IMR-90 (cell line): Measurements from ENCODE around the gene GADL1. TPM values are rescaled to one million over a fixed set of nuclear protein-coding genes. Genes with fewer than 3 reads are reported as not detected.

Experiments
- ATAC-seq: fragments of 200-7000 bp; cut with Tn5 transposase; 2 replicates; pipeline ENCODE4 v1.9.1; 2020; ENCODE audit warnings: low read depth, mild to moderate bottlenecking, moderate library complexity
- BruUV-seq: library from RNA; stranded (reverse); fragments of 400-500 nt; replicated peaks from 2 replicates; lab custom pipeline; 2021; lab: Mats Ljungman, UMichigan
- CTCF ChIA-PET: fragments of 300-600 bp; formaldehyde crosslinking; extraction: SDS; loops from one replicate; lab custom pipeline; 2021; ENCODE audit warnings: antibody characterized with exemption; lab: Yijun Ruan, JAX
- POLR2A ChIA-PET: fragments of 300-600 bp; sonication (Branson Sonifier 250); formaldehyde crosslinking; loops from one replicate; lab custom pipeline; 2022; ENCODE audit warnings: antibody characterized with exemption; ENCODE audit not compliant: unreplicated experiment; lab: Charles Lee
- DNase-seq: peaks from one replicate; pipeline ENCODE4 v3.0.0; 2013
- H2AFZ ChIP-seq: replicated peaks from 2 replicates; pipeline ENCODE3; 2013; ENCODE audit warnings: low read length, mild to moderate bottlenecking; ENCODE audit not compliant: poor library complexity
- H2AK5ac ChIP-seq: 2 replicates; pipeline ENCODE4 v1.6.1; 2013; ENCODE audit warnings: low read depth, low read length, inconsistent platforms
- H2AK9ac ChIP-seq: replicated peaks from 2 replicates; pipeline ENCODE3; 2013; ENCODE audit warnings: mild to moderate bottlenecking, low read depth, low read length, moderate library complexity; ENCODE audit not compliant: poor library complexity
- H2BK120ac ChIP-seq: 2 replicates; pipeline ENCODE4 v1.6.1; 2013; ENCODE audit warnings: low read depth, low read length, inconsistent platforms
- H2BK15ac ChIP-seq: 3 replicates; pipeline ENCODE4 v1.6.1; 2013; ENCODE audit warnings: low read depth, low read length, inconsistent platforms
- H2BK20ac ChIP-seq: 2 replicates; pipeline ENCODE4 v1.6.1; 2013; ENCODE audit warnings: low read depth, mild to moderate bottlenecking, inconsistent platforms, low read length, moderate library complexity
- H2BK5ac ChIP-seq: 2 replicates; pipeline ENCODE4 v1.6.1; 2013; ENCODE audit warnings: mild to moderate bottlenecking, low read depth, low read length, inconsistent platforms; ENCODE audit not compliant: poor library complexity, severe bottlenecking
- H3K14ac ChIP-seq: replicated peaks from 2 replicates; pipeline ENCODE4 v1.6.1; 2013; ENCODE audit warnings: low read depth, low read length, inconsistent platforms
- H3K18ac ChIP-seq: 2 replicates; pipeline ENCODE4 v1.6.1; 2013; ENCODE audit warnings: low read depth, low read length, control low read depth
- H3K23ac ChIP-seq: 2 replicates; pipeline ENCODE4 v1.6.1; 2013; ENCODE audit warnings: low read depth, low read length, inconsistent platforms
- H3K27ac ChIP-seq: 2 replicates; pipeline ENCODE4 v1.5.1; 2013; ENCODE audit warnings: mild to moderate bottlenecking, control low read depth, low read length; ENCODE audit not compliant: insufficient read depth
- H3K27me3 ChIP-seq: 2 replicates; pipeline ENCODE4 v1.6.1; 2013; ENCODE audit warnings: low read length; ENCODE audit not compliant: control insufficient read depth, insufficient read depth
- H3K36me3 ChIP-seq: 2 replicates; pipeline ENCODE4 v1.6.1; 2013; ENCODE audit warnings: low read length, mixed read lengths; ENCODE audit not compliant: control insufficient read depth, insufficient read depth
- H3K4ac ChIP-seq: 2 replicates; pipeline ENCODE4 v1.6.1; 2013; ENCODE audit warnings: low read depth, low read length, inconsistent platforms
- H3K4me1 ChIP-seq: 2 replicates; pipeline ENCODE4 v1.6.1; 2013; ENCODE audit warnings: low read length, mixed read lengths; ENCODE audit not compliant: control insufficient read depth, insufficient read depth
- H3K4me2 ChIP-seq: 2 replicates; pipeline ENCODE4 v1.6.1; 2013; ENCODE audit warnings: low read depth, mild to moderate bottlenecking, control low read depth, low read length, moderate library complexity
- H3K4me3 ChIP-seq: 2 replicates; pipeline ENCODE4 v1.5.1; 2013; ENCODE audit warnings: low read depth, mild to moderate bottlenecking, control low read depth, low read length, moderate library complexity; ENCODE audit not compliant: insufficient read depth
- H3K56ac ChIP-seq: 2 replicates; pipeline ENCODE4 v1.6.1; 2013; ENCODE audit warnings: low read length, inconsistent platforms; ENCODE audit not compliant: insufficient read depth; ENCODE audit errors: extremely low read depth
- H3K79me1 ChIP-seq, 2 experiments: 2 replicates each; pipeline ENCODE4 v1.6.1; 2013; ENCODE audit warnings: low read length in 2 of 2, inconsistent platforms in 1 of 2, low read depth in 1 of 2
- H3K9ac ChIP-seq: 2 replicates; pipeline ENCODE4 v1.6.1; 2013; ENCODE audit warnings: low read depth, low read length, control low read depth
- H3K9me1 ChIP-seq: 2 replicates; pipeline ENCODE4 v1.6.1; 2013; ENCODE audit warnings: low read length, inconsistent platforms; ENCODE audit not compliant: insufficient read depth
- H3K9me3 ChIP-seq: 2 replicates; pipeline ENCODE4 v1.6.1; 2013; ENCODE audit warnings: low read length; ENCODE audit not compliant: control insufficient read depth, insufficient read depth
- H4K20me1 ChIP-seq: 2 replicates; pipeline ENCODE4 v1.6.1; 2013; ENCODE audit warnings: low read length, inconsistent platforms; ENCODE audit not compliant: insufficient read depth
- H4K5ac ChIP-seq: 2 replicates; pipeline ENCODE4 v1.6.1; 2013; ENCODE audit warnings: mild to moderate bottlenecking, low read depth, low read length, control low read depth
- H4K8ac ChIP-seq, 2 experiments: 2 replicates each; pipeline ENCODE4 v1.6.1; 2013; ENCODE audit warnings: low read depth in 2 of 2, low read length in 2 of 2, control low read depth in 1 of 2, inconsistent platforms in 1 of 2
- H4K91ac ChIP-seq: 2 replicates; pipeline ENCODE4 v1.6.1; 2013; ENCODE audit warnings: low read depth, low read length, inconsistent platforms; ENCODE audit not compliant: insufficient read depth
- BHLHE40 ChIP-seq: fragments of 150-350 bp; IDR thresholded peaks from 2 replicates; pipeline ENCODE4 v1.6.1; 2016; ENCODE audit warnings: mild to moderate bottlenecking, low read depth, low read length
- CEBPB ChIP-seq: IDR thresholded peaks from 2 replicates; pipeline ENCODE4 v1.6.1; 2012; ENCODE audit warnings: low read depth, low read length, improper control_type of control experiment
- CHD1 ChIP-seq: IDR thresholded peaks from 2 replicates; pipeline ENCODE4 v1.6.1; 2012; ENCODE audit warnings: low read depth, low read length, improper control_type of control experiment
- FOS ChIP-seq: fragments of 150-350 bp; IDR thresholded peaks from 2 replicates; pipeline ENCODE4 v1.6.1; 2016; ENCODE audit warnings: low read depth, low read length
- MAFK ChIP-seq: IDR thresholded peaks from 2 replicates; pipeline ENCODE4 v1.6.1; 2012; ENCODE audit warnings: low read depth, low read length, improper control_type of control experiment
- MAZ ChIP-seq: IDR thresholded peaks from 2 replicates; pipeline ENCODE4 v1.6.1; 2012; ENCODE audit warnings: low read depth, mild to moderate bottlenecking, low read length, improper control_type of control experiment, moderate library complexity, borderline replicate concordance
- MXI1 ChIP-seq: IDR thresholded peaks from 2 replicates; pipeline ENCODE4 v1.6.1; 2012; ENCODE audit warnings: low read depth, mild to moderate bottlenecking, low read length, moderate library complexity, borderline replicate concordance
- NFE2L2 ChIP-seq: fragments of 150-350 bp; IDR thresholded peaks from 2 replicates; pipeline ENCODE4 v1.6.1; 2016; ENCODE audit warnings: low read depth, mild to moderate bottlenecking, low read length
- POLR2A ChIP-seq: IDR thresholded peaks from 2 replicates; pipeline ENCODE4 v1.6.1; 2012; ENCODE audit warnings: mild to moderate bottlenecking, low read depth, low read length
- RAD21 ChIP-seq: IDR thresholded peaks from 2 replicates; pipeline ENCODE4 v1.6.1; 2012; ENCODE audit warnings: low read length, improper control_type of control experiment
- RCOR1 ChIP-seq: IDR thresholded peaks from 2 replicates; pipeline ENCODE4 v1.6.1; 2012; ENCODE audit warnings: mild to moderate bottlenecking, low read length, improper control_type of control experiment; ENCODE audit not compliant: insufficient replicate concordance
- RFX5 ChIP-seq: IDR thresholded peaks from 2 replicates; pipeline ENCODE4 v1.8.0; 2012; ENCODE audit warnings: low read depth, mild to moderate bottlenecking, low read length, moderate library complexity
- SMC3 ChIP-seq: fragments of 150-350 bp; IDR thresholded peaks from 2 replicates; pipeline ENCODE4 v1.6.1; 2016; ENCODE audit warnings: low read depth, mild to moderate bottlenecking, antibody characterized with exemption, low read length, moderate library complexity
- USF2 ChIP-seq: fragments of 150-350 bp; IDR thresholded peaks from 2 replicates; pipeline ENCODE4 v1.6.1; 2017; ENCODE audit warnings: mild to moderate bottlenecking, antibody characterized with exemption, low read length, low read depth
- dilution Hi-C: fragments of 300-500 bp; cut with HindIII; formaldehyde crosslinking; loops from one replicate; pipeline ENCODE4 v1.14.3; 2018; ENCODE audit warnings: low sequenced_read_pairs; ENCODE audit not compliant: unreplicated experiment
- in situ Hi-C: fragments of 300-500 bp; cut with MboI; formaldehyde crosslinking; loops from 3 replicates; pipeline ENCODE4 v1.14.3; 2019; ENCODE audit warnings: low sequenced_read_pairs, inconsistent platforms, mixed read lengths
- intact Hi-C: fragments of 100-400 bp; cut with micrococcal nuclease; formaldehyde crosslinking; loops from 2 replicates; pipeline ENCODE4 v1.10.0; 2022
- polyA plus RNA-seq, 3 experiments: library from polyadenylated mRNA; depleted of rRNA; stranded (reverse); fragments of >200 nt; gene quantifications; 2 replicates each; pipeline ENCODE4 v1.2.3, GENCODE V29; 2012; ENCODE audit warnings: low replicate concordance in 1 of 3
- total RNA-seq: library from RNA; depleted of rRNA; stranded (reverse); fragments of >200 nt; gene quantifications from 2 replicates; pipeline ENCODE4 v1.2.3, GENCODE V29; 2012
- TF ChIP-seq, protein P1 (sequence below): conservative IDR thresholded peaks from 2 replicates; pipeline ENCODE4 v1.5.1; 2012; ENCODE audit warnings: mild to moderate bottlenecking, low read depth, low read length, improper control_type of control experiment
- TF ChIP-seq, protein P2 (sequence below): fragments of 150-350 bp; IDR thresholded peaks from 2 replicates; pipeline ENCODE4 v1.6.1; 2016; ENCODE audit warnings: low read depth, mild to moderate bottlenecking, low read length, moderate library complexity, borderline replicate concordance

The GADL1 gene
- total and polyA plus RNA-seq, 2 of the 4 experiments (the other 2 are of a cell fraction): not detected

GRCh38 chr3:30702038-30702827, 192.2 kb downstream of the GADL1 start:
- no TSS peak for BruUV-seq
- H3K36me3 ChIP-seq: no peaks in the 10 kb centered on the region

More at GRCh38 chr3:30702038-30702827, 192.2 kb downstream of the GADL1 start:
- Histone ChIP-seq H3K9me1 (no peaks in the 10 kb centered on the region), H3K4ac (no peak overlapping the region), H3K79me1 (no peaks in the 10 kb centered on the region), H2BK5ac (no peak overlapping the region), H4K20me1 (no peaks in the 10 kb centered on the region), H4K91ac (no peak overlapping the region), H3K4me1 (no peaks in the 10 kb centered on the region), H3K27me3 (no peaks in the 10 kb centered on the region), H2AK9ac (no peak overlapping the region), H3K14ac (no peak overlapping the region), H2BK15ac (no peak overlapping the region), H3K9me3 (peaks cover 6% of the 10 kb centered on the region), H4K8ac (no peak overlapping the region), H3K27ac (no peak overlapping the region), H3K23ac (no peak overlapping the region), H3K4me3 (no peak overlapping the region), H2AK5ac (no peak overlapping the region), H3K9ac (no peak overlapping the region), H3K4me2 (no peak overlapping the region), H3K56ac (no peak overlapping the region), H3K18ac (no peak overlapping the region), H4K5ac (no peak overlapping the region), H2BK20ac (no peak overlapping the region), H2BK120ac (no peak overlapping the region), H2AFZ (no peak overlapping the region)
- DNase-seq (no peak), ATAC-seq (no peak)
- dilution Hi-C loops: no loop called here
- CTCF ChIA-PET: no interaction called here
- TF ChIP-seq POLR2A (no peak), RCOR1 (no peak), RAD21 (no peak), FOS (no peak), SMC3 (no peak), MAZ (no peak), RFX5 (no peak), USF2 (no peak), CEBPB (no peak), MXI1 (no peak), CHD1 (no peak), MAFK (no peak), NFE2L2 (no peak), BHLHE40 (no peak)
- TF ChIP-seq, protein P1, sequence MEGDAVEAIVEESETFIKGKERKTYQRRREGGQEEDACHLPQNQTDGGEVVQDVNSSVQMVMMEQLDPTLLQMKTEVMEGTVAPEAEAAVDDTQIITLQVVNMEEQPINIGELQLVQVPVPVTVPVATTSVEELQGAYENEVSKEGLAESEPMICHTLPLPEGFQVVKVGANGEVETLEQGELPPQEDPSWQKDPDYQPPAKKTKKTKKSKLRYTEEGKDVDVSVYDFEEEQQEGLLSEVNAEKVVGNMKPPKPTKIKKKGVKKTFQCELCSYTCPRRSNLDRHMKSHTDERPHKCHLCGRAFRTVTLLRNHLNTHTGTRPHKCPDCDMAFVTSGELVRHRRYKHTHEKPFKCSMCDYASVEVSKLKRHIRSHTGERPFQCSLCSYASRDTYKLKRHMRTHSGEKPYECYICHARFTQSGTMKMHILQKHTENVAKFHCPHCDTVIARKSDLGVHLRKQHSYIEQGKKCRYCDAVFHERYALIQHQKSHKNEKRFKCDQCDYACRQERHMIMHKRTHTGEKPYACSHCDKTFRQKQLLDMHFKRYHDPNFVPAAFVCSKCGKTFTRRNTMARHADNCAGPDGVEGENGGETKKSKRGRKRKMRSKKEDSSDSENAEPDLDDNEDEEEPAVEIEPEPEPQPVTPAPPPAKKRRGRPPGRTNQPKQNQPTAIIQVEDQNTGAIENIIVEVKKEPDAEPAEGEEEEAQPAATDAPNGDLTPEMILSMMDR: no peak
- TF ChIP-seq, protein P2, sequence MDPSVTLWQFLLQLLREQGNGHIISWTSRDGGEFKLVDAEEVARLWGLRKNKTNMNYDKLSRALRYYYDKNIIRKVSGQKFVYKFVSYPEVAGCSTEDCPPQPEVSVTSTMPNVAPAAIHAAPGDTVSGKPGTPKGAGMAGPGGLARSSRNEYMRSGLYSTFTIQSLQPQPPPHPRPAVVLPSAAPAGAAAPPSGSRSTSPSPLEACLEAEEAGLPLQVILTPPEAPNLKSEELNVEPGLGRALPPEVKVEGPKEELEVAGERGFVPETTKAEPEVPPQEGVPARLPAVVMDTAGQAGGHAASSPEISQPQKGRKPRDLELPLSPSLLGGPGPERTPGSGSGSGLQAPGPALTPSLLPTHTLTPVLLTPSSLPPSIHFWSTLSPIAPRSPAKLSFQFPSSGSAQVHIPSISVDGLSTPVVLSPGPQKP: no peak
- intact Hi-C loops: no loop called here
- in situ Hi-C loops: no loop called here
- POLR2A ChIA-PET: no interaction called here
